Effector memory CD8-positive, alpha-beta T cell (primary cell): ENCODE data around the gene SMYD3.
"Not testable (repeated sequence)": the region's sequence is repeated elsewhere in the genome, so short reads cannot be mapped to it uniquely, and the experiment has no call there.

Source experiments
- ATAC-seq: fragments of 150-1000 bp; cut with Tn5 transposase; replicated peaks from 2 replicates; pipeline ENCODE4 v1.10.0; 2021; ENCODE audit warnings: mild to moderate bottlenecking, moderate library complexity
- DNase-seq, 3 experiments: peaks; one replicate each; pipeline ENCODE4 v3.0.0; 2021
- H3K27ac Mint-ChIP-seq, 2 donors: one replicate each; pipeline ENCODE4 v1.8.0; 2022; ENCODE audit warnings: mild to moderate bottlenecking in 2 of 2, mixed read lengths in 2 of 2, moderate library complexity in 2 of 2
- H3K27me3 Mint-ChIP-seq, 2 donors: one replicate each; pipeline ENCODE4 v1.8.0; 2022; ENCODE audit warnings: mixed read lengths in 2 of 2
- H3K36me3 Mint-ChIP-seq: one replicate; pipeline ENCODE4 v1.8.0; 2022; ENCODE audit warnings: mild to moderate bottlenecking, moderate library complexity, mixed read lengths; ENCODE audit not compliant: insufficient read depth
- H3K4me1 Mint-ChIP-seq, 2 donors: one replicate each; pipeline ENCODE4 v1.8.0; 2022; ENCODE audit warnings: low read depth in 2 of 2, mixed read lengths in 2 of 2
- H3K4me3 Mint-ChIP-seq, 2 donors: one replicate each; pipeline ENCODE4 v1.8.0; 2022; ENCODE audit warnings: mild to moderate bottlenecking in 2 of 2, mixed read lengths in 2 of 2, moderate library complexity in 2 of 2
- H3K9me3 Mint-ChIP-seq, 2 donors: one replicate each; pipeline ENCODE4 v1.8.0; 2022; ENCODE audit warnings: mixed read lengths in 2 of 2

SMYD3 gene

DNA sequence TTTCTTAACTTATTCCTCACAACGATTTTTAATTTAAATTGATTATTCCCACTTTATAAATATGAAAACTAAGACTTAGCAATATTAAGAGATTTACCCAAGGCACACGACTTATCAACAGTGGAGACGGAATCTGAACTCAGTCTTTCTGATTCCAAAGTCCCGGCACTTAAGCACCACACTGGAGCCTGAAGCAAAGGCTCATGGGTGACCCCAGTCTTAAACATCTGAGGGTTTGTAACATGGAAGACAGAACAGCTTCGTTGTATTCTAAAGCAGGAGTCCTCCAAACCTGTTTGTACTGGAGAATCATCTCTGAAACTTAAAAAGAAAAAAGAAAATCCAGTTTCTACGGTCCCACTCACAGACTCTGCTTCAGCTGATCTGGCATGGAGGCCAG is 519.5 kb downstream of the SMYD3 start:
- H3K9me3 Mint-ChIP-seq, result no peaks in the 10 kb centered on the region
- no peaks in the 10 kb centered on the region for H3K36me3 Mint-ChIP-seq
- H3K27ac Mint-ChIP-seq, result no peak overlapping the region
- no peak overlapping the region for H3K4me3 Mint-ChIP-seq
- no peak for ATAC-seq
- DNase-seq, result no peak
- no peaks in the 10 kb centered on the region for H3K27me3 Mint-ChIP-seq
- H3K4me1 Mint-ChIP-seq, result no peaks in the 10 kb centered on the region

DNA sequence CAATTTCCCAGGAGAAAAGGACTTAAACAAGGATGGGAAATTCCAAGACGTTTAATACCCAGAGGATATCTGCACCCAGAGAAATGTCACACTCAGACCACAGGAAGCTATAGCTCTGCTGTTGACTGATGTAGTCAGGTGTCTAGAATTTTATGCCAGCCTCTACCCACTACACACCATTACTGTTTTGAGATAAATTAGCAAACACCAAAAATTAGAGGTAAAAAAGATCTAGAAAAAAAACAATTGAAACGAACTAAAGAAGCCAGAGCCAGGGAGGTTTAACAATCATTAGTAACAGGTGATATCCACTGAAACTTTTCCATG is 519.9 kb downstream of the SMYD3 start:
- Mint-ChIP-seq H3K36me3 (no peaks in the 10 kb centered on the region), H3K4me3 (no peak overlapping the region), H3K27ac (peak overlapping the region in 1 of 2 donors; percentile 16), H3K27me3 (no peaks in the 10 kb centered on the region), H3K9me3 (no peaks in the 10 kb centered on the region), H3K4me1 (no peaks in the 10 kb centered on the region)
- ATAC-seq (no peak), DNase-seq (no peak)

DNA sequence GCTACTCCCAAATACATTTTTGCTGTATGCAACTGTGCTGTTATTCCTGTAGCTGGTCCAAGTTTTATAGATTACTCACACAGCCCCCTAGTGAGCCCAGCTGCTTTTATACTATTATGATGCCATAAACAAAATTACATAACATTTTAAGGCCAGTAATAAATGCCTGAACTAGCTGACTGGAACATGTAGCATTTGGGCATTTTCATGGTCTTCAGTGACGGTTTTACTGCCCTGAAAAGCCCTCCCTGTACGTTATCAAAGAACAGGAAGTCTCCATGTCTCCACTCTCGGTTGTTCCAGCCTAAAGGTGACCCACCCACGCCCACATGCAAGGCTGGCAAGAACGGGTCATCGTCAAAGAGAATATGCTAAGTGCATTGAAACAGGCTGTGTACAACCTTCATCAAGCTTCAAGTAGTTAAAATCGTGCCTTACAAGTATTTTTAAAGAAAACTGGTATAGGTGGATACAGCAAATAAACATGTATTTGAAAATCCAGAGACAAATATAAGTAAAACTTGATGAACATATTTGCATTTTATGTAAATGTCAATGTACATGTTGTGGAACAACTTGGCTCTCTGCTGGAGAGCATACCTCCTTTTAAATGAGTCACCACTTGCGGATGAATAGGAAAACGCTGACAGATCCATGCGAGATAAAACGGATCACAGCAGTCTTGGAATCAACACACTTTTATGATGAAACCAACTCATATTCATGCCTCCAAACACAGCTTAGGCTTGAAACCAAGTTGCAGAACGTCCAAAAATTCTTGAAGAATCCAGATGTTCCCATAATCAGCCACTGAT is 520.5 kb downstream of the SMYD3 start:
- H3K27ac Mint-ChIP-seq, result peak overlapping the region in 1 of 2 donors; percentile 16
- DNase-seq (no peak), ATAC-seq (no peak)
- H3K9me3 Mint-ChIP-seq, result no peaks in the 10 kb centered on the region
- H3K4me1 Mint-ChIP-seq, result no peaks in the 10 kb centered on the region
- H3K27me3 Mint-ChIP-seq, result no peaks in the 10 kb centered on the region
- no peak overlapping the region for H3K4me3 Mint-ChIP-seq
- H3K36me3 Mint-ChIP-seq, result no peaks in the 10 kb centered on the region

DNA sequence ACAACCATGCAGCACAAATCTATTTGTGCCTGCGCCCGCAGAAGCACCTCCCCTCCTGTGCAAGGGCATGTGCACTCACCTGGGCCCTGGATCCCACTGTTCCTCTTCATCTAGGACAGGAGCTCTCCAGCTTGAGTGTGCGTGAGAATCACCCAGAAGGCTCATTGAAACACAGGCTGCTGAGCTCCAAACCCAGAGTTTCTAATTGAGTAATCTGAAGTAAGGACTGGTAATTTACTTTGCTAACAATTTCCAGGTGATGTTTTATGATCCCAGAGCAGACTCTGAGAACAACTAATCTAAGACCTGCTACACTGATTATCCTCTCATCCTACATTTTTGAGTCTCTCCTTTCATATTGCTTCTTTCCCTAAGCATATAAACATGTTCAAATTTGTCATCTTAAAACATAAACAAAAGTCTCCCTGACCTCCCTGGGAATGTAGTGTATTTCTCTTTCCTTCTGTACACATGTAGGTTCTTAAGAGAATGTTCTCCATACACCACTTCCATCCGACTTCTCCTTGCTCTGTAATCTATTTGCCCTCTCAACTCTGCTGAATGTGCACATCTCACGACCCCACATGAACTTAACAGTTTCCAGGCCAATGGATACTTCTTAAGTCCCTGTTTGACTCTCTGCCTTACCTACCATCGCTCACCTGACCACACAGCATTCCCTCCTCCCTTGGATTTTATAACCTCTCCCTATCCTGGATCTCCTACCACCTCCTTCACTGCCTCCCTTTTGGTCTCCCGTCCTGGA is 522.5 kb downstream of the SMYD3 start:
- Mint-ChIP-seq H3K36me3 (no peaks in the 10 kb centered on the region), H3K4me3 (no peak overlapping the region), H3K27ac (no peak overlapping the region), H3K4me1 (no peaks in the 10 kb centered on the region), H3K9me3 (no peaks in the 10 kb centered on the region), H3K27me3 (no peaks in the 10 kb centered on the region)
- no peak for ATAC-seq
- no peak for DNase-seq

DNA sequence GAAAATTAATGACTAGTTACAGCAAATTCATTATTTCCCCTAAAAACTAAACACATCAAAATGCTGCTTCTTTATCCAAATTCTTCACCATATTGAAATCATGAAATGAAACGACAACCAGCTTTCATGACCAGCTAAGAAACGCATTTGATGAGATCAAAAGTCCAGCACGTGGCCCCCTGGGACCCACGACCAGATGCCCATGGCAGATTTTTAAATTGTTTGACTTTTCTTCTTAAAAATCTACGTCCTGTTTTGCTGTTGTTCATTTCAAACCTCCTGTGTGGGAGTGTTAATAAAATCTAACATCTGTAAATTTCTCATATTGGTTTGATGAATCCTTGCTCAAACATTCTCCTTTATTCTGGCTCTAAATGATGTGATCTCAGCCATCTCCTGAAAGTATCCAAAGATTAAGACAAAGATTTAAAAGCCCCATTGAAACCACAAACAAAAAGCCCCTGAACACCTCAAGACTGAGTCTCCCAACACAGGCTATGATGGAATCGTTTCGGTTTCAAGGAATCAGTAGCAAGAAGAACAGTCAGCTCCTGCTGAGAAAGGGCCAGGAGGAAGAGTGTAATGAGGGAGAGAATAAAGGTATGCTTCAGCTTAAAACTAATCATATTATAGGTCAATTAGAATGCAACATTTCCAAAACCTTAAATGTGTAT is 523.6 kb downstream of the SMYD3 start:
- Mint-ChIP-seq H3K4me3 (no peak overlapping the region), H3K27ac (no peak overlapping the region), H3K27me3 (no peaks in the 10 kb centered on the region), H3K36me3 (no peaks in the 10 kb centered on the region), H3K4me1 (no peaks in the 10 kb centered on the region), H3K9me3 (no peaks in the 10 kb centered on the region)
- DNase-seq (no peak), ATAC-seq (no peak)

DNA sequence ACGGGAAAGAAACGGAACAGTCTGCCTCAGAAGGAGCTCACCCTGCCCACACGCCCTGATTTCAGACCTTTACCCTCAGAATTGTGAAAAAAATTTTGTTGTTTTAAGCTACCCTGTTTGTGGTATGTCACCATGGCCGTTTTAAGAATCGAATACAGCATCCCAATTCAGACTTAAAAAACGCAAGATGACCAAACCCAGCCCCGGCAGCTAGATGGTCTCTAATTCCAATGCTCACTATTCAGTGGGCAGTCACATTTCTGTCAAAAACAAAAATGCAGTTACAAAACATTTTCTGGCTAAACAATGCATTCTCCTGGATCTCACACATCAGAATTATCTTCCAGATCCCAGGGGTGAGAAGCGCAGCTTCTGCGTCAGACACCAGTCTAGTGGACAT is 527.5 kb downstream of the SMYD3 start:
- Mint-ChIP-seq H3K36me3 (no peaks in the 10 kb centered on the region), H3K4me1 (no peaks in the 10 kb centered on the region), H3K27ac (no peak overlapping the region), H3K4me3 (no peak overlapping the region), H3K27me3 (no peaks in the 10 kb centered on the region), H3K9me3 (no peaks in the 10 kb centered on the region)
- DNase-seq, result no peak
- ATAC-seq, result no peak

DNA sequence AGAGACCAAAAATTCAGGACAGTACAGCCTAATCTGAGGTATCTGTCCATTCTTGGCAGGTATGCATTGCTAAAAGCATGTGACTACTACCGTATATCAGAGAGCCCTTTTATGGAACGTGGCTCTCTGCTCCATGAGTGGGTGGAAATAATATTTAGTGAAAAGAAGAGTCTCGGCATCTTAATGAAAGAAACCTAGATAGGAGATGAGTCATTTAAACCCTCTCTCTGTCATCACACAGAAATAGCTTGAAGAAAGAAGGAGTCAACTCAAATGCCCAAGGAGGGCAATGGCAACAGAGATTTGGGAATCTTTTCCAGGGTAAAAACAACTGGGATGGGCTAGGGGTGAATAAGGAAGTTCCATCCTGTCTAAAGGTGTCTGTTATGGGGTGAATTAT is 528.2 kb downstream of the SMYD3 start:
- no peak overlapping the region for H3K27ac Mint-ChIP-seq
- H3K36me3 Mint-ChIP-seq, result no peaks in the 10 kb centered on the region
- ATAC-seq, result no peak
- no peak for DNase-seq
- H3K4me1 Mint-ChIP-seq, result no peaks in the 10 kb centered on the region
- H3K4me3 Mint-ChIP-seq, result no peak overlapping the region
- H3K9me3 Mint-ChIP-seq, result no peaks in the 10 kb centered on the region
- H3K27me3 Mint-ChIP-seq, result no peaks in the 10 kb centered on the region

DNA sequence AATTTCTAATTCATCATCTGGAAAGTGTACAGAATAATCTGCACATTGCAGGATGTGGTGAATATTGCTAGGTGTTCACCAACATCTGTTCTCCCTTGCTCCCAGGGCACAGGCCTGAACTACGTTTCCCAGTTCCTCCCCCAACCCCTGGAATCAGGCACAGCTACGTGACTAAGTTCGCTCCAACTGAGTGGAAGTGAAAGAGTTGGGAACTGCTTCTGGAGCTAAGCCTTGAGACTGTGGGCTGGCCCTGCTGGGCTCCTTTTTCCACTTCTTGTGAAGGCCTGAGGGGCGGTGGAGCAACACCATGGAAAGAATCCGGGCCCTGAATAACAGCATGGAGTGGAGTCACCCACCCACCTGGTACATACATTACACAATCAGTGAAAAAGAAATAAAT is 534.6 kb downstream of the SMYD3 start:
- H3K9me3 Mint-ChIP-seq, result no peaks in the 10 kb centered on the region
- H3K4me3 Mint-ChIP-seq, result no peak overlapping the region
- DNase-seq (no peak), ATAC-seq (no peak)
- no peak overlapping the region for H3K27ac Mint-ChIP-seq
- no peaks in the 10 kb centered on the region for H3K4me1 Mint-ChIP-seq
- H3K36me3 Mint-ChIP-seq, result no peaks in the 10 kb centered on the region
- H3K27me3 Mint-ChIP-seq, result no peaks in the 10 kb centered on the region

DNA sequence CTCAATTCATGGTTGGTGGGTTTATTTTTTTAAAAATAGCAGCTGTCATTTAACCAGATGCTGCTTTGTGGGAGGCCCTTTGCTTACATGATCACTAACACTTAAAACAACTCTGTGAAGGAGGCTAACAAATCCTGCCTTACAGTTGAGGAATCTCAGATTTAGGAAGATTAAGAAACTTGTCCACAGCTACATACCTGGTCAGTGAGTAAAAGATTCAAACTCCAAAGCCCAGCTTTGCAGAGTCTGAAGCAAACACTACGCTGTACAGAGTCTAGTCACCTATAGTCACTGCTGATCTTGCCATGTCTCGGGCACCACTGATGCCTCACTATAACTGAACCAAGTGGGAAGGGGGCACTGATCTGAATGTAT is 535.4 kb downstream of the SMYD3 start:
- Mint-ChIP-seq H3K27me3 (no peaks in the 10 kb centered on the region), H3K9me3 (no peaks in the 10 kb centered on the region), H3K4me1 (no peaks in the 10 kb centered on the region), H3K27ac (no peak overlapping the region), H3K4me3 (no peak overlapping the region), H3K36me3 (no peaks in the 10 kb centered on the region)
- no peak for DNase-seq
- ATAC-seq, result no peak

DNA sequence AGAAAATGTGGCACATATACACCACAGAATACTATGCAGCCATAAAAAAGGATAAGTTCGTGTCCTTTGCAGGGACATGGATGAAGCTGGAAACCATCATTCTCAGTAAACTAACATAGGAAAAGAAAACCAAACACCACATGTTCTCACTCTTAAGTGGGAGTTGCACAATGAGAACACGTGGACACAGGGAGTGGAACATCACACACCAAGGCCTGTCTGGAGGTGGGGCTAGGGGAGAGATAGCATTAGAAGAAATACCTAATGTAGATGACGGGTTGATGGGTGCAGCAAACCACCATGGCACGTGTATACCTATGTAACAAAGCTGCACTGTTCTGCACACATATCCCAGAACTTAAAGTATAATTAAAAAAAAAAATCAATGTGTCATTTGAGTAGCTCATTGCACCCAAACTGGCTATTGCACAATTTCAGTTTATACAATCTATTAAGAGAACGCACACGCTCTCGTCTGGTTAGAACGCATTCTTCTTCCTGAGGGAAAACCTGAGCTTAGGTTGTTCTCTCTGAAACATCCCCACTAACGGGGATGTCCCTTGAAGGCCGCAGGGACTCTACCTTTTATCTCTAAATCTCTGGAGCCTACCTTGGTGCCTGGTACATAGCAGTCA is 535.9 kb downstream of the SMYD3 start:
- not testable (repeated sequence) for H3K27ac Mint-ChIP-seq

DNA sequence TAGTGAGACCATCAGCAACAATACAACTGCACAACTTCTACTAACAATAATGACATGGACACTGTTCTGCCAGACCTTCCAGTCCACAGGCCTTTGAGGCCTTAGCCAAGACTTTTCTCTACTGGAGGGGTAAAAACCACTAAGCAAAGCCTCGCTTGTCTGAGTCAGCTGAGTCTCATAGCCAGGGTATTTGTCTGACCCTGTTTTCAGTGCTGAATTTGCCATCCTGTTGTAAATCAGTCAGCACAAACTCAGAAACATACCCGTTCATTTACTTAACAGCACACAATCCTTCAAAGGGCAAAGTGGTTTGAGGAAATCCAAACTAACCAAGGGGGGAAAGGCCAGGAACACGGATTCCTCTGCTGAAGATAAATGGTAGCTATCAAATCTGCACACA is 537.8 kb downstream of the SMYD3 start:
- H3K9me3 Mint-ChIP-seq, result no peaks in the 10 kb centered on the region
- H3K4me3 Mint-ChIP-seq, result no peak overlapping the region
- no peaks in the 10 kb centered on the region for H3K27me3 Mint-ChIP-seq
- no peak for ATAC-seq
- H3K27ac Mint-ChIP-seq, result no peak overlapping the region
- DNase-seq, result no peak
- no peaks in the 10 kb centered on the region for H3K4me1 Mint-ChIP-seq
- H3K36me3 Mint-ChIP-seq, result no peaks in the 10 kb centered on the region

More for the DNA sequence above, 535.9 kb downstream of the SMYD3 start:
- H3K9me3 Mint-ChIP-seq, H3K4me3 Mint-ChIP-seq, H3K27me3 Mint-ChIP-seq, H3K4me1 Mint-ChIP-seq, H3K36me3 Mint-ChIP-seq, DNase-seq, ATAC-seq: not testable (repeated sequence)

DNA sequence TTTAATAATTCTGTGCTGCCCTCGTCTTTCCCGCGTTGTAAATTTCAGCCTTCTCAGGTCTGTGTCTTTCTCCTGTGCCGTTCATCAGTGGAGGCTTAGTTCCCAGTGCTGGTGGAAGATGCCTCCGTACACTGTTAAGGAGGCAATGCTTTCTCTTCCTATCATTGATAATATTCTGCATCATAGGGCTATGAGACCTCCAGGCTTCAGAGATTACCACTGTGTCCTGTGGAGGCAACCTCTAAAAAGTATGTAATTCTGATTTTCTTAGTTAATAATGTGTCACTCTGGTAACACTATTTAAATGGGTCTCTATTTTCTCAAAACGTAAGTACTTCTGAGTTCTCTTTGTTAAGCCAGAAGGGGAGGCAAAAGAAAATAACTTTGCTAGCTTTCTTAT is 538.3 kb downstream of the SMYD3 start:
- no peaks in the 10 kb centered on the region for H3K4me1 Mint-ChIP-seq
- H3K4me3 Mint-ChIP-seq, result no peak overlapping the region
- DNase-seq (no peak), ATAC-seq (no peak)
- no peak overlapping the region for H3K27ac Mint-ChIP-seq
- no peaks in the 10 kb centered on the region for H3K9me3 Mint-ChIP-seq
- no peaks in the 10 kb centered on the region for H3K27me3 Mint-ChIP-seq
- no peaks in the 10 kb centered on the region for H3K36me3 Mint-ChIP-seq

DNA sequence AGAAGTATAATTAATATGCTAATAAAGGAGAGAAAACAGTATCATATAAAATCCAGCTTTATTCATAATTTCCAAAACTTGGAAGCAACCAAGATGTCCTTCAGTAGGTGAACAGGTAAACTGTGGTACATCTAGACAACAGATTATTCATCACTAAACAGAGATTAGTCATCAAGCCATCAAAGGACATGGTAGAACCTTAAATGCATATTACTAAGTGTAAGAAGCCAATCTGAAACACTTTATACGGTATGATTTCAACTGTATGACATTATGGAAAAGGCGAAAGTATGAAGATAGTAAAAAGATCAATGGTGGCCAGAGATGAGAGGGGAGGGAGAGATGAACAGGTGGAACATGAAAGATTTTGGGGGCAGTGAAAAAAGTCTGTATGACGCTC is 541.7 kb downstream of the SMYD3 start:
- H3K36me3 Mint-ChIP-seq, result no peaks in the 10 kb centered on the region
- ATAC-seq, result no peak
- H3K4me3 Mint-ChIP-seq, result no peak overlapping the region
- DNase-seq, result no peak
- no peaks in the 10 kb centered on the region for H3K9me3 Mint-ChIP-seq
- H3K27ac Mint-ChIP-seq, result no peak overlapping the region
- no peaks in the 10 kb centered on the region for H3K27me3 Mint-ChIP-seq
- H3K4me1 Mint-ChIP-seq, result no peaks in the 10 kb centered on the region
